PC-9 (cell line): ENCODE measurements around the gene CAMLG. TPM values are rescaled to one million over a fixed set of nuclear protein-coding genes. Genes with fewer than 3 reads are reported as not detected.
"Not testable (repeated sequence)": the region's sequence is repeated elsewhere in the genome, so short reads cannot be mapped to it uniquely, and the experiment has no call there.

Experiments
- BruUV-seq: library from RNA; stranded (reverse); fragments of 400-500 nt; replicated peaks from 2 replicates; lab custom pipeline; 2021; lab: Mats Ljungman, UMichigan
- CTCF ChIA-PET: fragments of 300-600 bp; sonication (Branson Sonifier 250); formaldehyde crosslinking; loops from one replicate; lab custom pipeline; 2022; ENCODE audit warnings: antibody characterized with exemption; lab: Charles Lee
- POLR2A ChIA-PET: fragments of 300-600 bp; sonication (Branson Sonifier 250); formaldehyde crosslinking; loops from one replicate; lab custom pipeline; 2022; ENCODE audit warnings: antibody characterized with exemption; ENCODE audit not compliant: unreplicated experiment; lab: Charles Lee
- DNase-seq, 2 experiments: peaks; one replicate each; pipeline versions ENCODE4 v3.0.0 to v3.0.0-alpha.2; 2015 to 2022; ENCODE audit warnings: mixed read lengths in 1 of 2
- H2AFZ ChIP-seq: fragments of 200-600 bp; sonication (generic); 2 replicates; pipeline ENCODE4 v1.8.1; 2017; ENCODE audit warnings: antibody characterized with exemption
- H3F3A ChIP-seq: fragments of 200-600 bp; sonication (generic); 2 replicates; pipeline ENCODE4 v1.8.1; 2017; ENCODE audit warnings: antibody characterized with exemption, mild to moderate bottlenecking, low read depth; ENCODE audit not compliant: insufficient read depth
- H3K27ac ChIP-seq: fragments of 200-600 bp; sonication (generic); 2 replicates; pipeline ENCODE4 v1.6.1; 2016; ENCODE audit warnings: mixed run types
- H3K27me3 ChIP-seq: fragments of 200-600 bp; sonication (generic); 2 replicates; pipeline ENCODE4 v1.6.1; 2016; ENCODE audit warnings: low read depth, mixed run types; ENCODE audit not compliant: insufficient read depth
- H3K36me3 ChIP-seq: fragments of 200-600 bp; sonication (generic); 2 replicates; pipeline ENCODE4 v1.6.1; 2016; ENCODE audit warnings: low read depth, mixed run types
- H3K4me1 ChIP-seq: fragments of 200-600 bp; sonication (generic); replicated peaks from 2 replicates; pipeline ENCODE4 v1.6.1; 2016; ENCODE audit warnings: mixed run types; ENCODE audit not compliant: insufficient read depth
- H3K4me2 ChIP-seq: fragments of 200-600 bp; sonication (generic); 2 replicates; pipeline ENCODE4 v1.6.1; 2017; ENCODE audit warnings: mixed run types
- H3K4me3 ChIP-seq: fragments of 200-600 bp; sonication (generic); 2 replicates; pipeline ENCODE4 v1.6.1; 2016; ENCODE audit warnings: mixed run types
- H3K79me2 ChIP-seq: fragments of 200-600 bp; sonication (generic); 2 replicates; pipeline ENCODE4 v1.6.1; 2017; ENCODE audit warnings: low read depth, mixed run types
- H3K9me2 ChIP-seq: fragments of 200-600 bp; sonication (generic); 2 replicates; pipeline ENCODE4 v1.8.1; 2017; ENCODE audit warnings: mild to moderate bottlenecking; ENCODE audit not compliant: insufficient read depth
- H3K9me3 ChIP-seq: fragments of 200-600 bp; sonication (generic); 2 replicates; pipeline ENCODE4 v1.8.1; 2016; ENCODE audit warnings: low read depth; ENCODE audit not compliant: insufficient read depth
- H4K20me1 ChIP-seq: fragments of 200-600 bp; sonication (generic); 2 replicates; pipeline ENCODE4 v1.8.1; 2017; ENCODE audit not compliant: insufficient read depth
- EZH2 ChIP-seq: fragments of 200-600 bp; sonication (generic); IDR thresholded peaks from 2 replicates; pipeline ENCODE4 v1.8.0; 2017; ENCODE audit warnings: antibody characterized with exemption, low read depth
- intact Hi-C: fragments of 100-400 bp; cut with micrococcal nuclease; formaldehyde crosslinking; loops from one replicate; pipeline ENCODE4 v1.10.0; 2022; ENCODE audit not compliant: unreplicated experiment
- total RNA-seq: library from RNA; stranded (reverse); gene quantifications from 2 replicates; pipeline ENCODE4 v1.2.3, GENCODE V29; 2021
- TF ChIP-seq, protein P1 (sequence below): fragments of 200-600 bp; sonication (generic); conservative IDR thresholded peaks from 2 replicates; pipeline ENCODE4 v1.6.1; 2017; ENCODE audit warnings: mixed run types, antibody characterized with exemption, mild to moderate bottlenecking, moderate library complexity

The CAMLG gene
- total RNA-seq, 1 experiment from 2014 or later = 24.4 TPM

DNA sequence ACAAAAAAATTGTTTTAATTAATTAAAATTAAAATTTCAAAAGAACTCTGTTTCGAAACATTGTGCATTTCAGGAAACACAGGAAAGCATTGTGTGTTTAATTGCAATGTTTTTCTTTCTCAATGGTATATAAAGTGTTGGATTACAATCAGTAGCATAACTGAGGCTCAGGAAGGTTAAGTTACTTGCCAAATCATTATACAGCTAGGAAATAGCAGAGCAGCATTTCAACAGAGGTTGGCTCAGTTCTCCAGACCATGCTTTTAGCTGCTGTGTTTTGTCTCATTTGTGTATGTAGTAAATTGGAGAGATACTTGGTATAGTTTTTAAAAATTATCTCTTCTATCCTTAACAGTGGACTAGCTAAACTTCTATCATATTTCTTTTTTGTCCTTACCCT lies 30.0 kb upstream of the CAMLG start:
- Histone ChIP-seq H3K27me3 (no peaks in the 10 kb centered on the region), H3K4me2 (no peak overlapping the region), H3K9me3 (no peaks in the 10 kb centered on the region), H3K79me2 (no peaks in the 10 kb centered on the region), H3F3A (no peaks in the 10 kb centered on the region), H3K36me3 (peaks cover 28% of the 10 kb centered on the region), H2AFZ (no peak overlapping the region), H3K27ac (no peak overlapping the region), H3K9me2 (no peaks in the 10 kb centered on the region), H3K4me1 (no peaks in the 10 kb centered on the region), H4K20me1 (no peaks in the 10 kb centered on the region), H3K4me3 (no peak overlapping the region)
- TF ChIP-seq, protein P1, sequence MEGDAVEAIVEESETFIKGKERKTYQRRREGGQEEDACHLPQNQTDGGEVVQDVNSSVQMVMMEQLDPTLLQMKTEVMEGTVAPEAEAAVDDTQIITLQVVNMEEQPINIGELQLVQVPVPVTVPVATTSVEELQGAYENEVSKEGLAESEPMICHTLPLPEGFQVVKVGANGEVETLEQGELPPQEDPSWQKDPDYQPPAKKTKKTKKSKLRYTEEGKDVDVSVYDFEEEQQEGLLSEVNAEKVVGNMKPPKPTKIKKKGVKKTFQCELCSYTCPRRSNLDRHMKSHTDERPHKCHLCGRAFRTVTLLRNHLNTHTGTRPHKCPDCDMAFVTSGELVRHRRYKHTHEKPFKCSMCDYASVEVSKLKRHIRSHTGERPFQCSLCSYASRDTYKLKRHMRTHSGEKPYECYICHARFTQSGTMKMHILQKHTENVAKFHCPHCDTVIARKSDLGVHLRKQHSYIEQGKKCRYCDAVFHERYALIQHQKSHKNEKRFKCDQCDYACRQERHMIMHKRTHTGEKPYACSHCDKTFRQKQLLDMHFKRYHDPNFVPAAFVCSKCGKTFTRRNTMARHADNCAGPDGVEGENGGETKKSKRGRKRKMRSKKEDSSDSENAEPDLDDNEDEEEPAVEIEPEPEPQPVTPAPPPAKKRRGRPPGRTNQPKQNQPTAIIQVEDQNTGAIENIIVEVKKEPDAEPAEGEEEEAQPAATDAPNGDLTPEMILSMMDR = no peak
- TF ChIP-seq EZH2 = no peak
- BruUV-seq = no TSS peak
- POLR2A ChIA-PET = no interaction called here
- intact Hi-C loops = no loop called here
- DNase-seq = no peak
- CTCF ChIA-PET = no interaction called here

DNA sequence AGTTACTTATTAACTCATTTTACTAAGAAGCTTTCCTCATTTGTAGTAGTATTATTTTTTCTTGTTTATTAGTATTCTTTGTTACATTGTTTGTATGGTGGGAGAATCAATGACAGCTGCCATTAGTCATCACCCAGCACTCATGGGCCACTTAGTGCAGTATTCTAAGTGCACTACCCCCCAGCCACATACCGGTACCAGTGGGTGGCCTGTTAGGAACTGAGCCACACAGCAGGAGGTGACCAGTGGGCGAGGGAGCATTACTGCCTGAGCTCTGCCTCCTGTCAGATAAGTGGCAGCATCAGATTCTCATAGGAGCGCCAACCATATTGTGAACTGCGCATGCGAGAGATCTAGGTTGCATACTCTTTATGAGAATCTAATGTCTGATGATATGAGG lies 24.2 kb upstream of the CAMLG start:
- no TSS peak for BruUV-seq
- no peaks in the 10 kb centered on the region for H3K9me2 ChIP-seq
- H3K27ac ChIP-seq = no peak overlapping the region
- no peaks in the 10 kb centered on the region for H3K9me3 ChIP-seq
- intact Hi-C loops = no loop called here
- H3K79me2 ChIP-seq = no peaks in the 10 kb centered on the region
- no peak for DNase-seq
- no peak overlapping the region for H2AFZ ChIP-seq
- TF ChIP-seq, protein P1 = no peak
- TF ChIP-seq EZH2 = no peak
- ChIA-PET CTCF (interaction anchor here (0.6 to 0.7 kb wide), 2 partner anchors 24 to 520 kb away, joined by 3 to 5 read pairs; partner anchors contain the start of gene CAMLG), POLR2A (no interaction called here)
- no peaks in the 10 kb centered on the region for H3F3A ChIP-seq
- H3K27me3 ChIP-seq = no peaks in the 10 kb centered on the region
- no peaks in the 10 kb centered on the region for H3K4me1 ChIP-seq
- H3K4me2 ChIP-seq = no peak overlapping the region
- H3K36me3 ChIP-seq = peaks cover 9% of the 10 kb centered on the region
- no peaks in the 10 kb centered on the region for H4K20me1 ChIP-seq
- no peak overlapping the region for H3K4me3 ChIP-seq

DNA sequence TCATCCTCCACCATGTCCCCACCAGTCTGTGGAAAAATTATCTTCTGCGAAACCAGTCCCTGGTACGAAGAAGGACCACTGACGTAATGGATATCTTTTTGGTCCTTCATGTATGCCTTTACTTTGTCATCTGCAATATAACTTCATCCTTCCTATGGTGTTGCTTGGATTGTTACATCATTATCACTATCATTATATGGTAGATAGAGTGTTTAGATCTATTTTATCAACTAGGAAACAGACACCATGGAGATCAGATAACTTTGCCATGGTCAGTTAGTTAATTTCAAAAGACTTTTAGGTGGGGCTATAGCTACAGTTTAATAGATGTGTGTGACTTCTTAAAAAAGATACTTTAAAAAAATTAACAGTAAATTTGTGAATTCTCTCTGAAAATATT lies 23.8 kb upstream of the CAMLG start:
- BruUV-seq = no TSS peak
- H3K9me2 ChIP-seq = no peaks in the 10 kb centered on the region

DNA sequence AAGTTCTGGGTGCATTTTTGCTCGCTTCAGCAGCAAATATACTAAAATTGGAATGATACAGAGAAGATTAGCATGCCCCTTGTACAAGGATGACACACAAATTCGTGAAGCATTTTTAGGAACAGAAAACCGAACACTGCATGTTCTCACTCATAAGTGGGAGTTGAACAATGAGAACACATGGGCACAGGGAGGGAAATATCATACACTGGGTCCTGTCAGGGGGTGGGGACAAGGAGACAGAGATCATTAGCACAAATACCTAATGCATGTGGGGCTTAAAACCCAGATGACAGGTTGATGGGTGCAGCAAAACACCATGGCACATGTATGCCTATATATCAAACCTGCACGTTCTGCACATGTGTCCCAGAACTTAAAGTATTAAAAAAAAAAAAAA lies 22.9 kb upstream of the CAMLG start:
- H3K4me2 ChIP-seq, H3K9me3 ChIP-seq, H3K27me3 ChIP-seq, H4K20me1 ChIP-seq, H3K4me3 ChIP-seq, DNase-seq, BruUV-seq, intact Hi-C loops, H3K79me2 ChIP-seq, H3K4me1 ChIP-seq, H3F3A ChIP-seq, CTCF ChIA-PET, H3K9me2 ChIP-seq, H3K27ac ChIP-seq, H2AFZ ChIP-seq: not testable (repeated sequence)
- H3K36me3 ChIP-seq = peaks cover 10% of the 10 kb centered on the region
- POLR2A ChIA-PET = interaction anchor here (0.5 kb wide), 1 partner anchor 116 kb away, joined by 7 read pairs; no protein-coding TSS in a partner anchor

More for the DNA sequence above, 23.8 kb upstream of the CAMLG start:
- H3K79me2 ChIP-seq = no peaks in the 10 kb centered on the region
- CTCF ChIA-PET = interaction anchor here (0.7 kb wide), 1 partner anchor 520 kb away, joined by 5 read pairs; no protein-coding TSS in a partner anchor
- H3K4me2 ChIP-seq = no peak overlapping the region
- no peaks in the 10 kb centered on the region for H3K4me1 ChIP-seq
- no peak for TF ChIP-seq EZH2
- no peaks in the 10 kb centered on the region for H4K20me1 ChIP-seq
- no peaks in the 10 kb centered on the region for H3K9me3 ChIP-seq
- intact Hi-C loops = no loop called here
- H3K27me3 ChIP-seq = no peaks in the 10 kb centered on the region
- POLR2A ChIA-PET = no interaction called here
- H3F3A ChIP-seq = no peaks in the 10 kb centered on the region
- H2AFZ ChIP-seq = no peak overlapping the region
- no peak overlapping the region for H3K27ac ChIP-seq
- DNase-seq = no peak
- H3K36me3 ChIP-seq = peaks cover 6% of the 10 kb centered on the region
- H3K4me3 ChIP-seq = no peak overlapping the region
